IPS-18a (cell line): ENCODE measurements around the gene PHOX2B.
"Not testable (repeated sequence)": the region's sequence is repeated elsewhere in the genome, so short reads cannot be mapped to it uniquely, and the experiment has no call there.

ENCODE experiments used
- H3K27ac ChIP-seq: one replicate; pipeline ENCODE4 v1.5.1; 2013; ENCODE audit warnings: low read length
- H3K27me3 ChIP-seq: one replicate; pipeline ENCODE4 v1.6.1; 2013; ENCODE audit warnings: mild to moderate bottlenecking, low read length; ENCODE audit not compliant: control insufficient read depth, insufficient read depth
- H3K36me3 ChIP-seq: one replicate; pipeline ENCODE4 v1.6.1; 2013; ENCODE audit warnings: low read depth, low read length; ENCODE audit not compliant: control insufficient read depth
- H3K4me1 ChIP-seq: one replicate; pipeline ENCODE4 v1.6.1; 2013; ENCODE audit warnings: low read depth, low read length; ENCODE audit not compliant: control insufficient read depth
- H3K4me3 ChIP-seq: one replicate; pipeline ENCODE4 v1.5.1; 2013; ENCODE audit warnings: low read length
- H3K9ac ChIP-seq: one replicate; pipeline ENCODE4 v1.6.1; 2013; ENCODE audit warnings: mild to moderate bottlenecking, low read length, moderate library complexity
- H3K9me3 ChIP-seq: one replicate; pipeline ENCODE4 v1.6.1; 2013; ENCODE audit warnings: low read depth, low read length; ENCODE audit not compliant: control insufficient read depth

Gene PHOX2B

DNA sequence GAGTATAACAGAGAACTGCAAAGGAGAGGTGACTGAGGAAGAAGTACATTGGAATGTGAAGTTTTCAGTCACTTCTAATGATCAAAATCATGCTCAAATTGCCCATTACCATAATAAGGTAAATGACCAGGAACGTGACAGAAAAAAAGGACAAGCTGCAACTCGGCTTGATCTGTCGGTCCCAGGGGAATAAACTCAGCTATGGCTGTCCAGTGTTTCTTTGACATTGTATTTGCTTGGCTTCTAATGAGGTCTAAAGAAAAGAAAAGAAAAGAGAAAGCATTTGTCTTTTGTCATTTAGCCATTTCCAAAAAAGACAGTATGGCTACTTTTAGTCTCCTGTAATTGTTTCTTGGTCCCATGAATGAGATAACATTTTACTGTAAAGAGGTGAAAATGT, 25.2 kb downstream of the PHOX2B start:
- Histone ChIP-seq H3K27me3 (peaks cover 21% of the 10 kb centered on the region), H3K36me3 (no peaks in the 10 kb centered on the region), H3K27ac (no peak overlapping the region), H3K4me1 (no peaks in the 10 kb centered on the region), H3K9me3 (no peaks in the 10 kb centered on the region), H3K9ac (no peak overlapping the region), H3K4me3 (no peak overlapping the region)

DNA sequence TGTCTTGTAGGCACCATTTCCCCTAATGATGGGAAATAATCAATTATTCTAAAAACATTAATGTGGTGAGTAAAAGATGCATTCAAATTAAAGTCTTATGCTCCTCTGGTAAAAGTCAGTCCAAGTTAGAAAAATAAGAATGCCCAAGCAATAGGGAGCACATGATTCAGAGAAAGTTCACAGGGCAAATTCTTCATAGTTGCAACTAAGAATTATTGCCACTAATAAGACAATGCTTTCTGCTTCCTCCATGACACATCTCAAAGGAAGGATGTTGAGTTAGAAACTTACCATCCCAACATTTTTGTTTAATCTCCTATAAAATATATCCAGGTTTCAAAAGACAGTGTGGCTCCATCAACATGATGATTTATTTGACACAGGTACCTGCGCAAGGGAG, 26.3 kb downstream of the PHOX2B start:
- H3K4me3 ChIP-seq, result no peak overlapping the region
- H3K27ac ChIP-seq, result no peak overlapping the region
- H3K4me1 ChIP-seq, result no peaks in the 10 kb centered on the region
- H3K36me3 ChIP-seq, result no peaks in the 10 kb centered on the region
- H3K9me3 ChIP-seq, result no peaks in the 10 kb centered on the region
- peaks cover 11% of the 10 kb centered on the region for H3K27me3 ChIP-seq
- H3K9ac ChIP-seq, result no peak overlapping the region

DNA sequence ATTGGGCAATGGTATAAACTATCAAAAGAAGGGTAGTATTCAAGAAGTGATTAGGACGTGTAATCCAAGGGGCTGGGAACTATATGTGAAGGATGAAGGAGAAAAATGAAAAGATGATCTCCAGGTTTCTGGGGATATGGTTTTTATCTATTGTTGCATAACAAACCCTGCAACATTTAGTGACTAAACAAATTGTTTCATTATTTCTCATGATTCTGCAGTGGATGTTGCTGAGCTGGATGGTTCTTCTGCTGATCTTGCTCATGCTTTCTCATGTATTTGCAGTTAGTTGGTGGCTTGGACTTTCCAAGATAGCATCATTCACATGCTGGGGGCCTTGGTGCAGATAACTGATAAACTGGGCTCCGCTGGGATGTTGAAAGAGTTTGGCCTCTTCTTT, 29.1 kb downstream of the PHOX2B start:
- H3K9ac ChIP-seq, result no peak overlapping the region
- H3K4me1 ChIP-seq, result no peaks in the 10 kb centered on the region
- H3K36me3 ChIP-seq, result no peaks in the 10 kb centered on the region
- H3K9me3 ChIP-seq, result no peaks in the 10 kb centered on the region
- H3K27ac ChIP-seq, result no peak overlapping the region
- no peak overlapping the region for H3K4me3 ChIP-seq
- H3K27me3 ChIP-seq, result peaks cover 11% of the 10 kb centered on the region

DNA sequence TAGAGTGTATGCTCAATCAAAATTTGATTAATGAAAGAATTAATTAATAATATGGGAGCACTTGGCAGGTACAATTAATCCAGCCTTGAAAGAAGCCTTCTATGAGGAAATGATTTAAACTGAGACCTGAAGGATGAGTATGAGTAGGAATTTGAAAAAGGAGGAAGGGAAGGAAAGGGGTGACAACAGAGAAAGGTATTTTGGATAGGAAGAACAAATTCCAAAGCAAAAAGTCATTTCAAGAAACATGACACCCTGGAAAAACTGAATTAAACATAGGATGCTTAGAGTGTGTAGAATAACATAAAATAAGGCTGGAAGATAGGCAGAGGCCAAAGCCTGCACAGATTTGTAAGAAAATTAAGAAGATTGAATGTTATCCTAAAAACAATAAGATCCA, 29.6 kb downstream of the PHOX2B start:
- Histone ChIP-seq H3K9ac (no peak overlapping the region), H3K27ac (no peak overlapping the region)

DNA sequence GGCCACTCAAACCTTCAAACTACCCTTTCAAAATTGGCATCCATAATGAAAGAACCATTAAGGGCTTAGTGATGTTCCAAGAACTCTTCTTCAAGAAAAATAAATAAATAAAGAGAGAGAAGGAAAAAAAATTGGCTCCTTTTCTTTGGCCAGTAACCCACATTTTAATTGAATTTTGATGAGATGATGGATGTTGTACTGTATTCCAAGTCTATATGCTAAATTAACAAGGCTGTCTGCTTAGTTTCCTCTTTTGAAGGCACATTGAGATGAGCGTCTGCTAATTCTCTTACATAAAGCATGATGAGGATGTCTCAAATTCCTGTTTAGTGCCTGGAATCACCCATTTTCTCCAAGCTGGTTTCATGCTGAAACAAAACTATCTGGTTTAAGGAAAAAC, 33.4 kb downstream of the PHOX2B start:
- H3K9me3 ChIP-seq, result no peaks in the 10 kb centered on the region
- peaks cover 6% of the 10 kb centered on the region for H3K27me3 ChIP-seq
- no peaks in the 10 kb centered on the region for H3K36me3 ChIP-seq
- H3K4me3 ChIP-seq, result no peak overlapping the region
- H3K27ac ChIP-seq, result no peak overlapping the region
- H3K4me1 ChIP-seq, result no peaks in the 10 kb centered on the region
- H3K9ac ChIP-seq, result no peak overlapping the region

More for the DNA sequence above, 29.6 kb downstream of the PHOX2B start:
- no peaks in the 10 kb centered on the region for H3K36me3 ChIP-seq
- no peaks in the 10 kb centered on the region for H3K4me1 ChIP-seq
- peaks cover 11% of the 10 kb centered on the region for H3K27me3 ChIP-seq
- no peaks in the 10 kb centered on the region for H3K9me3 ChIP-seq
- no peak overlapping the region for H3K4me3 ChIP-seq

DNA sequence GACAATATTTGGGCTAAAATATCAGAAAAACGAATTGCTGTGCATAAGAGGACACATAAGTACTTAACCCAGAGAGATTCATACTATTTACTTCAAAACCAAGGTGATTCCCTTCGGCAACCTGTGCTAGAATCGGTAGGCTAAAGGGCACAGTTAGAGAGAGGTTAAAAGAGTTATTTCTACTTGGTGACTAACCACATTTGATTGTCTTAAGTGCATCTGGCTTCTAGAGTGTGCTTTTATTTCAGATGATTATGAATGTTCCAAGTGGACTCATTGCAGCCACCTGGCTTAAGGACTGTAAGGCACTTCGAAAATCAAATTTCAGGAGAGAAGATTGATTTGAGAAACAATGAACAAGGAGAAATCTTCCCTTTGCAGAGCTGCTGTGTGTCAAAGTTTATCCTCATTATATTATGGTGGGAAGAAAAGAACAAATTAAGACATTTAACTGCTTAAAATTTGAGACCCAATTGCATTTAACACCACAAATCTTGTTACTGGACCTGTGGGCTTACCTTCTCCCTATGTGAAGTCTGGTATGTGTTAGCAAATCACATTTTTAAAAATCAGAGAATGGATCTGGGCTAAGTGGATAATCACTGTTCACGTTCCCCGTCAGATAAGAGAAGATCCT, 34.0 kb downstream of the PHOX2B start:
- no peaks in the 10 kb centered on the region for H3K4me1 ChIP-seq
- H3K36me3 ChIP-seq, result no peaks in the 10 kb centered on the region
- no peak overlapping the region for H3K9ac ChIP-seq
- H3K4me3 ChIP-seq, result no peak overlapping the region
- H3K27ac ChIP-seq, result no peak overlapping the region
- no peaks in the 10 kb centered on the region for H3K9me3 ChIP-seq
- no peaks in the 10 kb centered on the region for H3K27me3 ChIP-seq

DNA sequence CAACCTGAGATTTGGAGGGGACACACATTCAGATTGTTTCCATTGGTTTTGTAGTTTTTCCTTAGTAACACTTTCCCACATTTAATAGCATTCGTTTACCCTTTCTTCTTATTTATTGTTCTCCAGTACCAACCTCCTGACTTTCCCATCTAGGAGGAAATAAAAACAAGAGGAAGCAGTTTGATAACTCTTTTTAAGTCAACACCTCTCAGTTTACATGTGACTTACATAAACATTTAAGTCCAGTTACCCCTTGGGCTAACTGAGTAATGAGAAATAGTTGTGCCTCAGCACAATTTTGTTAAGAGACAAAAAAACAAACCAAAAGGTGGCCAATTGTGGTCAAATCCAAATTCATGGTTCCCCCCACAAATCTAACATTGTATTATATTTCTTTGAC, 34.8 kb downstream of the PHOX2B start:
- H3K9ac ChIP-seq, result no peak overlapping the region
- no peaks in the 10 kb centered on the region for H3K36me3 ChIP-seq
- H3K4me3 ChIP-seq, result no peak overlapping the region
- H3K27ac ChIP-seq, result no peak overlapping the region
- H3K9me3 ChIP-seq, result no peaks in the 10 kb centered on the region
- no peaks in the 10 kb centered on the region for H3K27me3 ChIP-seq
- no peaks in the 10 kb centered on the region for H3K4me1 ChIP-seq

DNA sequence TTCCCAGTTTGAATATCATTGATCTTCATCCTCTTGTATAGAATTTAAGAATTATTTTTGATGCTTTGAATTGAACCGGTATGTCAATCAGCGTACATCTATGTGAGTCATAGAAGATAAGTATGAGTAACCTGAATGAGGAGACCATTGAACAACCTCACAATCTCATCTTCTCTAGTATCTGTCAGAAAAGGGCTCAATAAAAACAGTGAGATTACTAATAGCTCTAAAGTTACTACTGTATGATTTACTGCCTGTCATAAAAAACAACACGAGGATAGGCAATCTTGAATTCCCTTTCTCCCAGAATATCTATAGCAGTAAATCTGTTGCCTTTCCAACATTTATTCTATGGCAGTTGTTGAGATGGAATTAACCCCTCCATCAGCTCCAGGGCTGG, 36.1 kb downstream of the PHOX2B start:
- H3K4me3 ChIP-seq, result no peak overlapping the region
- no peaks in the 10 kb centered on the region for H3K27me3 ChIP-seq
- H3K9ac ChIP-seq, result no peak overlapping the region
- H3K27ac ChIP-seq, result no peak overlapping the region
- H3K36me3 ChIP-seq, result no peaks in the 10 kb centered on the region
- no peaks in the 10 kb centered on the region for H3K4me1 ChIP-seq
- no peaks in the 10 kb centered on the region for H3K9me3 ChIP-seq

DNA sequence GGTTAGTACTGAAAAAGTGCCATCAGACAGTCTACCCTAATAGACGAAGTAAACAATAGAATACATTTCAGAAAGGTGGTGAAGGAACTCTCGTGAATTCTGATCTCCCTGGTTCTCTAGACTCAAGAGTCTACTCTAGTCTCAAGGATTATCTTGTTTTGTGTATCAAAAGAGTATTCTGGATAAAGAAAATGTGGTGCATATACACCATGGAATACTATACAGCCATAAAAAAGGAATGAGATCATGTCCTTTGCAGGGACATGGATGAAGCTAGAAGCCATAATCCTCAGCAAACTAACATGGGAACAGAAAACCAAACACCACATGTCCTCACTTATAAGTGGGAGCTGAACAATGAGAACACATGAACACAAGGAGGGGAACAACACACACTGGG, 36.9 kb downstream of the PHOX2B start:
- H3K27ac ChIP-seq, H3K27me3 ChIP-seq, H3K4me1 ChIP-seq, H3K9ac ChIP-seq, H3K36me3 ChIP-seq, H3K9me3 ChIP-seq, H3K4me3 ChIP-seq: not testable (repeated sequence)

DNA sequence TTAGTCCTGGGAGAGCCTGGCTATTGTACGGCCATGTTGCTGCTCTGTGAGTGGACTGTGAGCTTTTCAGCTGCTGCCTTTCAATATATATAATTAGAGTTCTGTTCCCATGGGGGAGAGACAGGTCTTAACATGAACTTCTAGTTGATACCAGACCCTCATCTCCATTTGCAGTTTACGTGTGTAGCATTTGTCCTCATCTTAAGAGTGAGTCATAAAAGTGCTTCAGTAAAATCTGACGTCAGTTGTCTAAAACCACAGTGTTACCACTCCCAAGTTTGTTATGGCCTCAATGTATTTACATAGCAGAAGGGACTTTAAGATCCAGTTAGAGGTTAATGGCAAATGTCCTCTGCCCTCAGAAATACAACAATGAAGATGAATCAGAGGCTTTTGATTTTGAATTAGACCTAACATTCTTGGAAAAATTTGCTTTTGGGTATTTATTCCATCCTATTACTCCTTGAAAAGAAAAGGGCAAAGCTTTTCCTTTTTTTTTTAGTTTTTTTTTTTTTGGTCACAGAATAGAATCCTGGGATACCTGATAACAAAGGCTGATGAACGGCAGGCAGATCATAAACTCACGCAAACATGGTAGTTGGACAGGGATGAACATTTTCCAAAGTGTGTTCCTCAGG, 38.6 kb downstream of the PHOX2B start:
- no peaks in the 10 kb centered on the region for H3K27me3 ChIP-seq
- H3K9me3 ChIP-seq, result no peaks in the 10 kb centered on the region
- H3K9ac ChIP-seq, result no peak overlapping the region
- H3K4me1 ChIP-seq, result no peaks in the 10 kb centered on the region
- H3K36me3 ChIP-seq, result no peaks in the 10 kb centered on the region
- H3K4me3 ChIP-seq, result no peak overlapping the region
- H3K27ac ChIP-seq, result no peak overlapping the region

DNA sequence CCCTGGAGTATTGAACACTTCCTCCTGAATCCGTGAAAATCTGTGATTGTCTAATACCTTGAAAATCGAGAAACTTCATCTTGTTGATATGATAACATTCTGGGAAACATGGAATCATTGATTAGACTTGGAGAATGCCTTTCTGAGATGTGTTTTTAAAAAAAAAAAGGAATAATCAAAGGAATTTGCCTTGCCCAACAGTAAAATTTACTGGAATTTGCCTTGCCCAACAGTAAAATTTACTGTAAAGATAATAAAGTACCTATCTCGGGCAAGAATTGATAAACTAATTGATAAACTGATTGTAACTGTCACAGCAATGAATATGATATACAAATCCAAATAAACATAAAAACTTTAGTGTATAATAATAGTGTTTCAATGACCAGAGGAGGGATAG, 44.7 kb downstream of the PHOX2B start:
- no peak overlapping the region for H3K27ac ChIP-seq
- no peak overlapping the region for H3K4me3 ChIP-seq
- H3K9me3 ChIP-seq, result no peaks in the 10 kb centered on the region
- H3K9ac ChIP-seq, result no peak overlapping the region
- H3K36me3 ChIP-seq, result no peaks in the 10 kb centered on the region
- H3K4me1 ChIP-seq, result no peaks in the 10 kb centered on the region
- no peaks in the 10 kb centered on the region for H3K27me3 ChIP-seq

DNA sequence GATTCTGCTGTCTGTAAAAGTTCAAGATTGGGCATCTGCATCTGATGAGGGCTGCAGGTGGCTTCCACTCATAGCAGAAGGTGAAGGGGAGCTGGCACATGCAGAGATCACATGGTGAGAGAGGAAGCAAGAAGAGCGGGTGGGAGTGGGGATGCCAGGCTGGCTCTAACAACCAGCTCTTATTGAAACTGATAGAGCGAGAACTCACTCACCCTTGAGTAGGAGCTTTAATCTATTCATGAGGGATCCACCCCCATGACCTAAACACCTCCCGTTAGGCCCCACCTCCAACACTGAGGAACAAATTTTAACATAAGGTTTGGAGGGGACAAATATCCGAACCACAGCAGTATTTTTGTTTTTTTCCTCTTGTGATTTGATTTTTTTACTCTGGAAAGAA, 45.8 kb downstream of the PHOX2B start:
- H3K4me3 ChIP-seq, result no peak overlapping the region
- H3K9me3 ChIP-seq, result no peaks in the 10 kb centered on the region
- H3K27me3 ChIP-seq, result no peaks in the 10 kb centered on the region
- H3K36me3 ChIP-seq, result no peaks in the 10 kb centered on the region
- H3K4me1 ChIP-seq, result no peaks in the 10 kb centered on the region
- H3K9ac ChIP-seq, result no peak overlapping the region
- no peak overlapping the region for H3K27ac ChIP-seq
